ENCODE results near the gene TIMM10B.
"Not testable (repeated sequence)": the region's sequence is repeated elsewhere in the genome, so short reads cannot be mapped to it uniquely, and the experiment has no call there.

The TIMM10B gene

GRCh38 chr11:6505577-6506240 lies 24.4 kb downstream of the TIMM10B start:
- no peak for DNase-seq (ENCODE audit: low read depth)

GRCh38 chr11:6516865-6517264 lies 35.6 kb downstream of the TIMM10B start:
- DNase-seq (ENCODE audit: low read depth), result no peak

- DNase-seq (ENCODE audit: low read depth), result no peak
These were observed 39.0 kb downstream of the TIMM10B start for GRCh38 chr11:6520265-6520664.

GRCh38 chr11:6521946-6522345 lies 40.6 kb downstream of the TIMM10B start:
- not testable (repeated sequence) for DNase-seq (ENCODE audit: low read depth)

GRCh38 chr11:6523253-6523652 lies 42.0 kb downstream of the TIMM10B start:
- no peak for DNase-seq (ENCODE audit: low read depth)

GRCh38 chr11:6526411-6527135 lies 45.3 kb downstream of the TIMM10B start:
- no peak for DNase-seq (ENCODE audit: low read depth)

GRCh38 chr11:6529266-6529665 lies 48.0 kb downstream of the TIMM10B start:
- DNase-seq (ENCODE audit: low read depth), result no peak

- DNase-seq (ENCODE audit: low read depth), result no peak
These were observed 49.5 kb downstream of the TIMM10B start for GRCh38 chr11:6530848-6531247.

- DNase-seq (ENCODE audit: low read depth), result no peak
These were observed 50.0 kb downstream of the TIMM10B start for GRCh38 chr11:6531267-6531752.

Measured in stimulated activated CD8-positive, alpha-beta memory T cell treated with anti-CD3 and anti-CD28 coated beads, Interleukin-7, amount 100 ng/mL, for 24 hours (primary cell).